Esophagus squamous epithelium (tissue), 5 donors: ENCODE measurements around the gene SLC22A15. TPM values are rescaled to one million over a fixed set of nuclear protein-coding genes. Genes with fewer than 3 reads are reported as not detected.
A peak's percentile ranks its signal among the peaks of the same experiment; 100 is the strongest.
"Not testable (repeated sequence)": the region's sequence is repeated elsewhere in the genome, so short reads cannot be mapped to it uniquely, and the experiment has no call there.

ENCODE experiments used
- DNase-seq: peaks from one replicate; lab custom pipeline; 2025; lab: John Stamatoyannopoulos, UW
- H3K27ac ChIP-seq, 4 donors: fragments of 200-600 bp; sonication (generic); one replicate each; pipeline ENCODE4 v1.5.1; 2016 to 2019; ENCODE audit warnings: mild to moderate bottlenecking in 1 of 4
- H3K27me3 ChIP-seq, 4 donors: fragments of 200-600 bp; sonication (generic); 1 replicate in 3 of 4; 2 replicates in 1 of 4; pipeline versions ENCODE4 v1.5.1 to v1.6.0; 2017 to 2021; ENCODE audit warnings: antibody characterized with exemption in 1 of 4
- H3K36me3 ChIP-seq, 3 donors: fragments of 200-600 bp; sonication (generic); one replicate each; pipeline ENCODE4 v1.5.1; 2016 to 2019
- H3K4me1 ChIP-seq, 3 donors: fragments of 200-600 bp; sonication (generic); one replicate each; pipeline ENCODE4 v1.5.1; 2017 to 2019
- H3K4me3 ChIP-seq, 4 donors: fragments of 200-600 bp; sonication (generic); 1 replicate in 3 of 4; 2 replicates in 1 of 4; pipeline ENCODE4 v1.5.1; 2016 to 2019; ENCODE audit warnings: mild to moderate bottlenecking in 2 of 4, moderate library complexity in 1 of 4
- H3K9me3 ChIP-seq, 3 donors: fragments of 200-600 bp; sonication (generic); one replicate each; pipeline ENCODE4 v1.5.1; 2016 to 2019
- POLR2A ChIP-seq, 4 donors: fragments of 450-650 bp; IDR thresholded peaks; one replicate each; pipeline ENCODE4 v1.6.1; 2017; ENCODE audit warnings: antibody characterized with exemption in 4 of 4, mild to moderate bottlenecking in 4 of 4, moderate library complexity in 3 of 4
- WGBS, 2 donors: methylation state at CpG; one replicate each; pipeline ENCODE4 v1.1.5; 2018; 5-methylcytosine and 5-hydroxymethylcytosine counted together
- intact Hi-C: fragments of 100-400 bp; cut with DNase I; formaldehyde crosslinking; loops from one replicate; pipeline ENCODE4 v1.15.0; 2022
- total RNA-seq, 4 donors: library from RNA; depleted of rRNA; stranded (reverse); fragments of >200 nt; gene quantifications; one replicate each; pipeline ENCODE4 v1.1.0, GENCODE V29; 2016
- TF ChIP-seq, protein P1 (sequence below), 6 experiments: fragments of 450-650 bp in 4 of 6; fragments of 200-600 bp in 2 of 6; sonication (generic) in 2 of 6; IDR thresholded peaks; one replicate each; pipeline ENCODE4 v1.5.1; 2016 to 2019; ENCODE audit warnings: antibody characterized with exemption in 6 of 6, mild to moderate bottlenecking in 4 of 6, moderate library complexity in 4 of 6
- donor health status: DM: yes; HTN: yes; CAD: no.

SLC22A15 gene
- total RNA-seq, 4 donors from 2014 or later = 7.2 to 12.0 (median 9.4) TPM

DNA sequence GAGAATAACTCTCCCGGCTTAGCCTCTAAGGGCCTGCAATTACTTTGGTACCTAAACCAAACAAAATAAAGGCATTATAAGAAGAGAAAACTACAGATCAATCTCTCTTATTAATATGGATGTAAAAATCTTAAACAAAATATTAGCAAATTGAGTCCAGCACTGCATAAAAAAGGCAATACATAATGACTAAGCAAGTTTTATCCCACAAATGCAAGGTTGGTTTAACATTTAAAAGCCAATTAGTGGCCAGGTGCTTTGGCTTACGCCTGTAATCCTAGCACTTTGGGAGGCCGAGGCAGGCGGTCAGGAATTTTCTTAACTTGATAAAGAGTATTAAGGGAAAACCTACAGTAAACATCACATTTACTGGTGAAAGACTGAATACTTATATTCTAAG is 67.8 kb downstream of the SLC22A15 start:
- intact Hi-C loops = no loop called here
- WGBS, 2 donors = 94 to 96% methylated on average over 4 of the region's 4 CpGs
- Histone ChIP-seq H3K27me3 (no peaks in the 10 kb centered on the region), H3K9me3 (no peaks in the 10 kb centered on the region), H3K36me3 (peaks cover 0 to 41% (median 0%) of the 10 kb centered on the region in 3 donors), H3K4me3 (no peak overlapping the region), H3K27ac (no peak overlapping the region), H3K4me1 (no peaks in the 10 kb centered on the region)
- TF ChIP-seq, protein P1, sequence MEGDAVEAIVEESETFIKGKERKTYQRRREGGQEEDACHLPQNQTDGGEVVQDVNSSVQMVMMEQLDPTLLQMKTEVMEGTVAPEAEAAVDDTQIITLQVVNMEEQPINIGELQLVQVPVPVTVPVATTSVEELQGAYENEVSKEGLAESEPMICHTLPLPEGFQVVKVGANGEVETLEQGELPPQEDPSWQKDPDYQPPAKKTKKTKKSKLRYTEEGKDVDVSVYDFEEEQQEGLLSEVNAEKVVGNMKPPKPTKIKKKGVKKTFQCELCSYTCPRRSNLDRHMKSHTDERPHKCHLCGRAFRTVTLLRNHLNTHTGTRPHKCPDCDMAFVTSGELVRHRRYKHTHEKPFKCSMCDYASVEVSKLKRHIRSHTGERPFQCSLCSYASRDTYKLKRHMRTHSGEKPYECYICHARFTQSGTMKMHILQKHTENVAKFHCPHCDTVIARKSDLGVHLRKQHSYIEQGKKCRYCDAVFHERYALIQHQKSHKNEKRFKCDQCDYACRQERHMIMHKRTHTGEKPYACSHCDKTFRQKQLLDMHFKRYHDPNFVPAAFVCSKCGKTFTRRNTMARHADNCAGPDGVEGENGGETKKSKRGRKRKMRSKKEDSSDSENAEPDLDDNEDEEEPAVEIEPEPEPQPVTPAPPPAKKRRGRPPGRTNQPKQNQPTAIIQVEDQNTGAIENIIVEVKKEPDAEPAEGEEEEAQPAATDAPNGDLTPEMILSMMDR (IDR thresholded peaks at IDR 0.05) = no peak
- no peak for TF ChIP-seq POLR2A (IDR thresholded peaks at IDR 0.05)
- DNase-seq = no peak

DNA sequence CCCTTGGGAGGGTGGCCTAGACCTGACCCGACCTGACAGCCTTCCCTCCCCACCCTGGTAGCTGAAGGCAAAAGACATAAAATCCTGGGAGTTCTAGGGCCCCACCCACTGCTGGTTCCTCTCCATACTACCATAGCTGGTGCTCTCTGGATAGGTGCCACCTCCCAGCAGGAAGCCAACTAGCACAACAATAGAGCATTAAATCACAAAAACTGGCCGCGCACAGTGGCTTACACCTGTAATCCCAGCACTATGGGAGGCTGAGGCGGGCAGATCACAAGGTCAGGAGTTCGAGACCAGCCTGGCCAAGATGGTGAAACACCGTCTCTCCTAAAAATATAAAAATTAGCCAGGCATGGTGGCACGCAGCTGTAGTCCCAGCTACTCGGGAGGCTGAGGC is 70.6 kb downstream of the SLC22A15 start:
- H3K4me1 ChIP-seq, DNase-seq, H3K27ac ChIP-seq, H3K9me3 ChIP-seq, H3K27me3 ChIP-seq, H3K4me3 ChIP-seq, intact Hi-C loops: not testable (repeated sequence)
- peaks cover 0 to 15% (median 0%) of the 10 kb centered on the region in 3 donors for H3K36me3 ChIP-seq
- 83 to 86% methylated on average over 2 to 5 of the region's 8 CpGs for WGBS, 2 donors

DNA sequence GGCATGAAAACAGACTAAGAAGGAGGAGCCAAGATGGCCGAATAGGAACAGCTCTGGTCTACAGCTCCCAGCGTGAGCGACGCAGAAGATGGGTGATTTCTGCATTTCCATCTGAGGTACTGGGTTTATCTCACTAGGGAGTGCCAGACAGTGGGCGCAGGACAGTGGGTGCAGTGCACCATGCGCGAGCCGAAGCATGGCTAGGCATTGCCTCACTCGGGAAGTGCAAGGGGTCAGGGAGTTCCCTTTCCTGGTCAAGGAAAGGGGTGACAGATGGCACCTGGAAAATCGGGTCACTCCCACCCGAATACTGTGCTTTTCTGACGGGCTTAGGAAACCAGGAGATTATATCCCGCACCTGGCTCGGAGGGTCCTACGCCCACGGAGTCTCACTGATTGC is 75.6 kb downstream of the SLC22A15 start:
- H3K4me3 ChIP-seq, intact Hi-C loops, H3K36me3 ChIP-seq, DNase-seq, H3K9me3 ChIP-seq, H3K27me3 ChIP-seq, H3K4me1 ChIP-seq, H3K27ac ChIP-seq: not testable (repeated sequence)
- WGBS, 2 donors = 91 to 96% methylated on average over 10 to 16 of the region's 16 CpGs

DNA sequence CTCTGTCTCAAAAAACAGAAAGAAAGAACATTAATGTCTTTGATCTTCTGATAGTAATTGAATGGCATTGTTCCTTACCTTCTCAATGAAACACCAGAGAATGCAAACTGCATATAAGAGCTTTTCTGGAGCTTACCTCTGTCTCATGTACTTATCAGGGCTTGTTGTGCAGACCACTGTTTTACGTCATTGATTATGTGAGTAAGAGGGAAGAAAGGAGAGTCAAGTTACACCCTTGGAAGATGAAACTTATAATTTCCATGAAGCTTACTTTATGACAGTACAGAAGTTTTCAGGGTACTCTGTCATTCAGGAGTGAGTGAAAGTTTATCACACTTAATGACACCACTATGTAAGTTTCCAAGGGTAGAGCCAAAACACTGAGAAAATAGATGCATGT is 85.9 kb downstream of the SLC22A15 start:
- Histone ChIP-seq H3K36me3 (peaks cover 0 to 50% (median 0%) of the 10 kb centered on the region in 3 donors), H3K4me3 (no peak overlapping the region), H3K9me3 (no peaks in the 10 kb centered on the region), H3K4me1 (peaks cover 0 to 26% (median 0%) of the 10 kb centered on the region in 3 donors), H3K27ac (no peak overlapping the region), H3K27me3 (no peaks in the 10 kb centered on the region)
- 86 to 87% methylated on average over 1 of the region's 1 CpG for WGBS, 2 donors
- no peak for DNase-seq
- intact Hi-C loops = no loop called here
- TF ChIP-seq, protein P1 (IDR thresholded peaks at IDR 0.05) = no peak
- TF ChIP-seq POLR2A (IDR thresholded peaks at IDR 0.05) = no peak

DNA sequence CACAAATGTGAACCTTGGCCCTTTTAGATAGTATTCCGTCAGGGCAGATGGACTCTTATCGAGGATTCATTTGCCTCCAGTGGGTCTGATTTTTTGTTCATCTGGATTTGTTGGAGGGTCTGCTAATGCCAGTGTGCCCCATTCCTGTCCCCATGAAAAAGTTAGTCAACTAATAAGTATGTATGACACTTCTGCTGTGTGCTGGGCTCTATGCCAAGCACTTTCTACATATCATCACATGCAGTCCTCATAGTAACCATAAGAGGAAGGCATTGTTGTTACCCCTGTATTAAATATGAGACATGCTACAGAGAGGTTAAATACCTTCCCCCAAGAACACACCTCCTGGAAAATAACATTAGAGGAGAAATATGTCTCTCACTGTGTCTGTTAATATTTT is 88.3 kb downstream of the SLC22A15 start:
- Histone ChIP-seq H3K27ac (no peak overlapping the region), H3K9me3 (no peaks in the 10 kb centered on the region), H3K36me3 (peaks cover 0 to 67% (median 0%) of the 10 kb centered on the region in 3 donors), H3K27me3 (no peaks in the 10 kb centered on the region), H3K4me3 (no peak overlapping the region), H3K4me1 (peaks cover 0 to 24% (median 0%) of the 10 kb centered on the region in 3 donors)
- 89 to 97% methylated on average over 2 of the region's 2 CpGs for WGBS, 2 donors
- no peak for DNase-seq
- intact Hi-C loops = no loop called here
- TF ChIP-seq, protein P1 (IDR thresholded peaks at IDR 0.05) = no peak
- no peak for TF ChIP-seq POLR2A (IDR thresholded peaks at IDR 0.05)

DNA sequence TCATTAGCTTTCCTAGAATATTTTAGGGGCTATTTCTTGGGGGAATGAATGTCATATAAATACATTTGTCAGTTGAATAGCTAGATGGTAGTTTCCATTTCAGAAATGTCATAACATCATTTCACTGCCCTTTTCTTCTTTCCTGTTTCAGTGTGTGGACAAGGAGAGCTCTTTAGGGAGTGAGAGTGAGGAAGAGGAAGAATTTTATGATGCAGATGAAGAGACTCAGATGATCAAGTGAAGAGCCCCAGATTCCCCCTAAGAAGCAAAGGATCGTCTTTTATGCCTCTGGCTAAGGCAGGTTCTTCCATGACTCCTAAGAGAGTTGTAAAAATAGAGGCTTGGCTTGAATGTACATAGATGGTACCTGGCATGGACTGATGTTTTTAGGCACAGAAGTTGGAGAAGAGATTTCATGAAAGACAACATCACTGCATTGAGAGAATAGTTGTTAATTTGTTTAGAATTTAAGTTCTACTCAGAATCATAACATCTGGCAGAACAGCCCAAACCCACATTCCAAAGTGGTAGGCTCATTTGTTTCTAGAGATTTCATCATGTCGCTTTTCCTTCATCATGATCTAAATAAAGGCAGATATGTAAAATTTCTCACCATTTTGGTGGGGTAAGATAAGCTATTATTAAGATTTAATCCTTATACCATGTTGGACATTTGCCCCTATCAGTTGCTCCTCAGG is 90.7 kb downstream of the SLC22A15 start:
- DNase-seq = no peak

More for the DNA sequence above, 90.7 kb downstream of the SLC22A15 start:
- no peak for TF ChIP-seq POLR2A (IDR thresholded peaks at IDR 0.05)
- TF ChIP-seq, protein P1 (IDR thresholded peaks at IDR 0.05) = no peak
- Histone ChIP-seq H3K9me3 (no peaks in the 10 kb centered on the region), H3K27me3 (no peaks in the 10 kb centered on the region), H3K4me3 (no peak overlapping the region), H3K36me3 (peaks cover 0 to 79% (median 0%) of the 10 kb centered on the region in 3 donors), H3K27ac (peak overlapping the region in 3 of 4 donors; percentile 24 to 67 (median 65)), H3K4me1 (peaks cover 0 to 6% (median 0%) of the 10 kb centered on the region in 3 donors)
- WGBS, 2 donors = 53 to 68% methylated on average over 2 of the region's 2 CpGs
- intact Hi-C loops = no loop called here
